Activated B cell treated with CpG ODN at 0.5 μM for 24 hours (primary cell): ENCODE results near the gene SLCO4A1. TPM values are rescaled to one million over a fixed set of nuclear protein-coding genes. Genes with fewer than 3 reads are reported as not detected.

Experiments used
- ATAC-seq: fragments of 200-7000 bp; cut with Tn5 transposase; one replicate; pipeline ENCODE4 v1.10.0; 2021; ENCODE audit warnings: low read depth, mild to moderate bottlenecking, moderate library complexity
- CTCF ChIA-PET: fragments of 350-600 bp; sonication (Branson Sonifier 250); formaldehyde crosslinking; loops from one replicate; lab custom pipeline; 2021; ENCODE audit warnings: antibody characterized with exemption; lab: Charles Lee
- POLR2A ChIA-PET: fragments of 350-600 bp; sonication (Branson Sonifier 250); formaldehyde crosslinking; loops from one replicate; lab custom pipeline; 2021; ENCODE audit warnings: antibody characterized with exemption; lab: Charles Lee
- DNase-seq: peaks from one replicate; pipeline ENCODE4 v3.0.0; 2022
- H3K27ac Mint-ChIP-seq: one replicate; pipeline ENCODE4 v1.8.0; 2020; ENCODE audit warnings: mixed read lengths
- H3K27me3 Mint-ChIP-seq: one replicate; pipeline ENCODE4 v1.8.0; 2021; ENCODE audit warnings: mixed read lengths
- H3K36me3 Mint-ChIP-seq: one replicate; pipeline ENCODE4 v1.8.0; 2021; ENCODE audit warnings: low read depth, mixed read lengths
- H3K4me1 Mint-ChIP-seq: one replicate; pipeline ENCODE4 v1.8.0; 2021; ENCODE audit warnings: mixed read lengths
- H3K4me3 Mint-ChIP-seq: one replicate; pipeline ENCODE4 v1.8.0; 2020; ENCODE audit warnings: mild to moderate bottlenecking, mixed read lengths
- H3K9me3 Mint-ChIP-seq: one replicate; pipeline ENCODE4 v1.8.0; 2020; ENCODE audit warnings: mixed read lengths
- intact Hi-C: fragments of 100-400 bp; cut with micrococcal nuclease; formaldehyde crosslinking; loops from one replicate; pipeline ENCODE4 v1.15.1; 2024
- total RNA-seq: library from RNA; stranded (reverse); gene quantifications from 2 replicates; pipeline ENCODE4 v1.2.3, GENCODE V29; 2022
- TF ChIP-seq, protein P1 (sequence below): fragments of 200-600 bp; IDR thresholded peaks from one replicate; pipeline ENCODE4 v1.8.0; 2022; ENCODE audit warnings: antibody characterized with exemption, mild to moderate bottlenecking

SLCO4A1 gene
- total RNA-seq, 1 donor from 2014 or later, result 38.9 TPM

- ChIA-PET CTCF (no interaction called here), POLR2A (no interaction called here)
- no peaks in the 10 kb centered on the region for H3K9me3 Mint-ChIP-seq
- H3K27ac Mint-ChIP-seq, result no peak overlapping the region
- TF ChIP-seq, protein P1, sequence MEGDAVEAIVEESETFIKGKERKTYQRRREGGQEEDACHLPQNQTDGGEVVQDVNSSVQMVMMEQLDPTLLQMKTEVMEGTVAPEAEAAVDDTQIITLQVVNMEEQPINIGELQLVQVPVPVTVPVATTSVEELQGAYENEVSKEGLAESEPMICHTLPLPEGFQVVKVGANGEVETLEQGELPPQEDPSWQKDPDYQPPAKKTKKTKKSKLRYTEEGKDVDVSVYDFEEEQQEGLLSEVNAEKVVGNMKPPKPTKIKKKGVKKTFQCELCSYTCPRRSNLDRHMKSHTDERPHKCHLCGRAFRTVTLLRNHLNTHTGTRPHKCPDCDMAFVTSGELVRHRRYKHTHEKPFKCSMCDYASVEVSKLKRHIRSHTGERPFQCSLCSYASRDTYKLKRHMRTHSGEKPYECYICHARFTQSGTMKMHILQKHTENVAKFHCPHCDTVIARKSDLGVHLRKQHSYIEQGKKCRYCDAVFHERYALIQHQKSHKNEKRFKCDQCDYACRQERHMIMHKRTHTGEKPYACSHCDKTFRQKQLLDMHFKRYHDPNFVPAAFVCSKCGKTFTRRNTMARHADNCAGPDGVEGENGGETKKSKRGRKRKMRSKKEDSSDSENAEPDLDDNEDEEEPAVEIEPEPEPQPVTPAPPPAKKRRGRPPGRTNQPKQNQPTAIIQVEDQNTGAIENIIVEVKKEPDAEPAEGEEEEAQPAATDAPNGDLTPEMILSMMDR, result no peak
- DNase-seq, result no peak
- intact Hi-C loops, result loop anchor here (10.0 kb wide), 1 partner anchor 63 kb away; no protein-coding TSS in a partner anchor
- no peaks in the 10 kb centered on the region for H3K4me1 Mint-ChIP-seq
- H3K36me3 Mint-ChIP-seq, result peaks cover 36% of the 10 kb centered on the region
- H3K27me3 Mint-ChIP-seq, result no peaks in the 10 kb centered on the region
- ATAC-seq, result no peak
- no peak overlapping the region for H3K4me3 Mint-ChIP-seq
Measured at GRCh38 chr20:62671765-62672164, 29.5 kb downstream of the SLCO4A1 start.

DNA sequence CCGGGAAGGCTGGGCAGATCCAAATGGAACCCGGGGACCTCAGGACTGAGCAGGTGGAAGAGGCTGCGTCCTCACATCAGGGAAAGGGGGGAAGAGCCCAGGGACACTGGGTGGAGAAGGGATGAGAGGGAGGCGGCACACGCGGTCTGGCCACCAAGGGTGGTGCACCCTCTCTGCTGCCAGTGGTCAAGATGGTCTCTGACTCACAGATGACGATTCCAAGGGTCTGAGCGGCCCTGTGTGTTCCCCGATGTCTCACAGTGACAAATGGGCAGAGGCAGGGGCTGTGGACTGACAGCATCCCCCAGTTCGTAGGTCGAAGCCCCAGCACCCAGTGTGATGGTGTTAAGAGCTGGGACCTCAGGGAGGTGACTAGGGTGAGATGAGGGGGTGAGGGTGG is 32.1 kb downstream of the SLCO4A1 start:
- ATAC-seq (no peak), DNase-seq (no peak)
- no peaks in the 10 kb centered on the region for H3K4me1 Mint-ChIP-seq
- H3K27ac Mint-ChIP-seq, result no peak overlapping the region
- H3K4me3 Mint-ChIP-seq, result no peak overlapping the region
- H3K27me3 Mint-ChIP-seq, result no peaks in the 10 kb centered on the region
- intact Hi-C loops, result loop anchor here (10.0 kb wide), 1 partner anchor 60 kb away; no protein-coding TSS in a partner anchor
- peaks cover 20% of the 10 kb centered on the region for H3K36me3 Mint-ChIP-seq
- H3K9me3 Mint-ChIP-seq, result no peaks in the 10 kb centered on the region
- ChIA-PET CTCF (no interaction called here), POLR2A (no interaction called here)
- TF ChIP-seq, protein P1, result no peak

- H3K27ac Mint-ChIP-seq, result no peak overlapping the region
- TF ChIP-seq, protein P1, result no peak
- DNase-seq (no peak), ATAC-seq (no peak)
- ChIA-PET POLR2A (no interaction called here), CTCF (no interaction called here)
- no peaks in the 10 kb centered on the region for H3K9me3 Mint-ChIP-seq
- intact Hi-C loops, result loop anchor here (10.0 kb wide), 1 partner anchor 59 kb away; no protein-coding TSS in a partner anchor
- H3K27me3 Mint-ChIP-seq, result no peaks in the 10 kb centered on the region
- H3K4me3 Mint-ChIP-seq, result no peak overlapping the region
- H3K4me1 Mint-ChIP-seq, result no peaks in the 10 kb centered on the region
- peaks cover 12% of the 10 kb centered on the region for H3K36me3 Mint-ChIP-seq
Measured at GRCh38 chr20:62675156-62675876, 33.0 kb downstream of the SLCO4A1 start.

- H3K4me1 Mint-ChIP-seq, result no peaks in the 10 kb centered on the region
- no peaks in the 10 kb centered on the region for H3K9me3 Mint-ChIP-seq
- H3K27ac Mint-ChIP-seq, result no peak overlapping the region
- intact Hi-C loops, result loop anchor here (10.0 kb wide), 1 partner anchor 59 kb away; no protein-coding TSS in a partner anchor
- ChIA-PET CTCF (no interaction called here), POLR2A (no interaction called here)
- no peak overlapping the region for H3K4me3 Mint-ChIP-seq
- TF ChIP-seq, protein P1, result no peak
- no peak for DNase-seq
- ATAC-seq, result no peak
- H3K27me3 Mint-ChIP-seq, result no peaks in the 10 kb centered on the region
- peaks cover 10% of the 10 kb centered on the region for H3K36me3 Mint-ChIP-seq
Measured at GRCh38 chr20:62675877-62676260, 33.6 kb downstream of the SLCO4A1 start.

- no peak for ATAC-seq
- Mint-ChIP-seq H3K27ac (no peak overlapping the region), H3K4me3 (no peak overlapping the region), H3K4me1 (no peaks in the 10 kb centered on the region), H3K9me3 (no peaks in the 10 kb centered on the region), H3K36me3 (peaks cover 4% of the 10 kb centered on the region), H3K27me3 (no peaks in the 10 kb centered on the region)
- intact Hi-C loops, result loop anchor here (10.0 kb wide), 1 partner anchor 58 kb away; no protein-coding TSS in a partner anchor
- POLR2A ChIA-PET, result no interaction called here
- no peak for DNase-seq
- CTCF ChIA-PET, result no interaction called here
- TF ChIP-seq, protein P1, result no peak
Measured at GRCh38 chr20:62676976-62677375, 34.7 kb downstream of the SLCO4A1 start.
